Endometrium (tissue), 2 donors: ENCODE data around the gene TSHB.
"Not testable (repeated sequence)": the region's sequence is repeated elsewhere in the genome, so short reads cannot be mapped to it uniquely, and the experiment has no call there.

Source experiments
- FAIRE-seq: peaks from 2 replicates; lab custom pipeline; 2012; peaks lifted over from hg19 to GRCh38; lab: Jason Lieb, UNC
- donor health status: control.
- donor health status: control.

The TSHB gene

GRCh38 chr1:115029526-115029925 lies at the start of gene TSHB:
TSHB (plus strand) TSS chr1:115029826; CDS start chr1:115033363, 3,537 bp downstream.
- no peak for FAIRE-seq

DNA sequence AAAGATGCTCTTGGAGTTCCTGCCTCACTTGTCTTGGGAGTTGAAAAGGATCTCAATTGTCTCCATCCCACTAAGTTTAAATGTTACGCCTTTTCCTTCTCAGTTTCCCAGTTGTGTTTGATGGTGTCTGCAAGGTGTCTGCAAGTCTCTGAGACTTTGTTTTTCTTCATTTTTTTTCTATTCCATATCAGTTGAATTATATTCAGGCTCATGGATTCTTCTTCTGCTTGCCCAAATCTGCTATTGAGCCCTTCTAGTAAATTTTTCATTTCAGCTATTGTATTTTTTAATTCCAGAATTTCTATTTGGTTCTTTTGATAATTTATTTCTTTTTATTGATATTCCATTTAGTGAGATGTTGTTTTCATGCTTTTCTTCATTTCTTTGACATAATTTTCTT lies 47.4 kb upstream of the TSHB start:
- FAIRE-seq, result no peak

- FAIRE-seq, result no peak
Observed at GRCh38 chr1:114986286-114986685, 43.3 kb upstream of the TSHB start.

DNA sequence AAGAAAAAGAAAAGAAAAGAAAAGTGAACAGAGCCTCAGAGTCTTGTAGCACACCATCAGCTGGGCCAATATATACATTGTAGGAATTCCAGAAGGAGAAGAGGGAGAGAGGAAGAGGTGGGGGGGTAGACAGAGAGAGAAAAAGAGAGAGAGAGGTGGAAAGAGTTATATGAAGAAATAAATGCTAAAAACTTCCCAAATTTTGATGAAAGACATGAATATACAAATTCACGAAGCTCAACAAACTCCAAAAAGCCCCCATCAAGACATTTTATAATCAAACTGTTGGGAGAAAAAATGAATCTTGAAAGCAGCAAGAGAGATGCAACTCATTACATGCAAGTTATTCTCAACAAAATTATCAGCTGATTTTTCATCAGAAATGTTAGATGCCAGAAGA lies 41.5 kb upstream of the TSHB start:
- FAIRE-seq, result no peak

GRCh38 chr1:114997510-114998289 lies 31.9 kb upstream of the TSHB start:
- peak; percentile 4 for FAIRE-seq

DNA sequence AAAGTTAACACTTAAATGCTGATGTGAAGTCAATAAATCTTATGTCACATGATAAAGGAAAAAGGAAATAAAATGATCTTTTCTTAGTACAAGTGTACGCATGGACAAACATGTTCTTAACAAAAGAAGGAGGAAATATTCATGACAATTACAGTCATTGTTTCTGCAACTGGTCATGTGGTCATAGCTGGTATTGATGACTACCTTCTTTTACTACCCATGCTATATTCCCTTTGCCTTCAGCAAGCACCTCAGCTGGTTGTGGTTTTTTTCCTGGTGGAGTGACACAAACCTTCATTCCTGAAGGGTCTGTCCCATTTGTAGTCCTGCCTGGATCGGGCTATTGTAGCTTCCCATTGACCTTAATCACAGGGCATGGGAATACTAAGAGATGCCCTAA lies 23.4 kb upstream of the TSHB start:
- no peak for FAIRE-seq

GRCh38 chr1:115012006-115012405 lies 17.6 kb upstream of the TSHB start:
- no peak for FAIRE-seq

- no peak for FAIRE-seq
Observed at GRCh38 chr1:115012434-115012833, 17.2 kb upstream of the TSHB start.

- FAIRE-seq, result no peak
Observed at GRCh38 chr1:115013792-115014191, 15.8 kb upstream of the TSHB start.

DNA sequence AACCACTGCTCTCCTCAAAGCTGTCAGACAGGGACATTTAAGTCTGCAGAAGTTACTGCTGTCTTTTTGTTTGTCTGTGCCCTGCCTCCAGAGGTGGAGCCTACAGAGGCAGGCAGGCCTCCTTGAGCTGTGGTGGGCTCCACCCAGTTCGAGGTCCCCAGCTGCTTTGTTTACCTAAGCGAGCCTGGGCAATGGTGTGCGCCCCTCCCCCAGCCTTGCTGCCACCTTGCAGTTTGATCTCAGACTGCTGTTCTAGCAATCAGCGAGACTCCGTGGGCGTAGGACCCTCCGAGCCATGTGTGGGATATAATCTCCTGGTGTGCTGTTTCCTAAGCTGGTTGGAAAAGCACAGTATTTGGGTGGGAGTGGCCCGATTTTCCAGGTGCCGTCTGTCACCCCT lies 10.1 kb upstream of the TSHB start:
- FAIRE-seq, result not testable (repeated sequence)

DNA sequence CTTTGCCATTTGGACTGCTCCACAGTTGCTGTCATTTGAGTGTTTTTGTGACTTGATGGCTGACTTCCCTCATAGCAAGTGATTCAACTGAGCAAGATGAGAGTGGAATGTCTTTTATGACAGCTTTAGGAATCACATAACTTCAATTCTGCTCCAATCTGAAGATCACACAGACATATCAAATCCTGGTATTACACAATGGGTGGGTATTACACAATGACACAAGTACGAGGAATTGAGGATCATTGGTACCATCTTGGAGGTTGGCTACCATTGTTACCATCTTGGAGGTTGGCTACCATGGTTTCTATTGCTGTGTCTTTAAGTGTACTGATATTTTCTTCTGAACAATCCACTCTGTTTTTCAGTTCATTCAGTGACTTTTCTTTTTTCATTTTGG lies 8.5 kb upstream of the TSHB start:
- FAIRE-seq, result no peak

DNA sequence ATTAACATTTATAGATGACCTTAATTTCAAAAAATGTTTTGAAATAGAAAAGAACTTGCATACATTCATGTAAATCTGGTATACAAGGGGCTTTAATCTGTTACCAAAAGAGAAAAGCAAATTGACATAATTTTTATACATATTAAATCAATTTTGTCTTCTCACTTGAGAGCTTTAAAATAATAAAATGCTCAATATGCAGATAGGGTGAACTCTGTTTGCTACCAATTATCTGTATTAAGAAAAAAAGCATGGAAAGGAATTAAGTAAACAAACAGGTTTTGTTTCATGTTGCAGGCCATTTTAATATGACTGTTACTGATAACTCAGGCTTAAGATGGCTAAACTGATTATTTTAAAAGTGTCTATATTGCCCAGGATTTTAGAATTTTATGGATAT lies 6.0 kb upstream of the TSHB start:
- no peak for FAIRE-seq

- FAIRE-seq, result peak; percentile 80
Observed at GRCh38 chr1:115031595-115031994, 2.0 kb downstream of the TSHB start.

- no peak for FAIRE-seq
Observed at GRCh38 chr1:115035652-115036051, 6.0 kb downstream of the TSHB start.

DNA sequence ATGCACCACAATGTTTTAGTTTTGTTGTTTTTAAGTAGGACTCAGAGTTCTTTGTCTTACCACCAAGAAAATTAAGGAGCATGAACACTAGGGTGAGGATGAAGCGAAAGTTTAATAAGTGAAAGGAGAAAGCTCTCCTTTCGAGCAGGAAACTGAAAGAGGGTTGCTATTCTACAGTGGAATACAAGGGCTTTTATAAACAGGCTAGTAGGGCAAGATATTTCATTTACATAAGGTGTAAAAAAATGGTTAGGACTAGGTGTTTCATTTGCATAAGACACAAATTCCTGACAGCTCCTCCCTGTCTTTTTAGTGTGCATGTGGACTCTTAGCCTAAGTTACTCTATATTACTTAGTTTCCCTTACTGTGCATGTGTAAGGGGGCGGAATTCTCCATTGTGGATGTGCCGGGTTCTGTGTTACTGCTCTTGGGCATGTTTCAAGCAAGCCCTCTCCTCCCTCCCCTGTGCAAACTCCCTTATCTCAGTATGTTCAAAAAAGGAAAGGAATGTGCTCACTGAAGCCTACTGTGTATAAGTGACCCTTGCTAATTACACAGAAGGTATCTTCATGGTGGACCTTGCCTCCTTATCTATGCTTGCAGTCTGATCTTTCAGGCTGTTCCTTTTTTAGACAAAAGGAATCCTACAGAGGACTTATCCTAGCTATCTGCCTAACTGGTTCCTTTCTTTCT lies 7.3 kb downstream of the TSHB start:
- no peak for FAIRE-seq

- no peak for FAIRE-seq
Observed at GRCh38 chr1:115040501-115040900, 10.9 kb downstream of the TSHB start.

DNA sequence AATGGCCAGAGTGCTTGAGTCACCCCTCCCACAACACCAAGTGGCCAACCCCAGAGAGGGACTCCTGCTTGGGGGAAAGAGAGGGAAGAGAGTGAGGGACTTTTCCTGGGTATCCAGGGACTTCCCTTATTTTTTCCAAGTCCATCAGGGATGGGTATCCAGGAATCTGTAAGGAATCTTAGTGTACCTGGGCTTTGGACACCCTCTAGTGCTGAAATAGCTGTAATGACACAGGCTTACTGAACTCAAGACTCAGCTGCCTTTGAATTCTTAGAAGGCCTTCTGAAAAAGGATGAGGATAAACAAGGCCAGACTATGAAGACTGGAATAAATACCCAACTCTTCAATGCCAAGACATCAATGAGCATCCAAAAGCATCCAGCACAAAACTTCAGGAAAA lies 12.0 kb downstream of the TSHB start:
- FAIRE-seq, result no peak

DNA sequence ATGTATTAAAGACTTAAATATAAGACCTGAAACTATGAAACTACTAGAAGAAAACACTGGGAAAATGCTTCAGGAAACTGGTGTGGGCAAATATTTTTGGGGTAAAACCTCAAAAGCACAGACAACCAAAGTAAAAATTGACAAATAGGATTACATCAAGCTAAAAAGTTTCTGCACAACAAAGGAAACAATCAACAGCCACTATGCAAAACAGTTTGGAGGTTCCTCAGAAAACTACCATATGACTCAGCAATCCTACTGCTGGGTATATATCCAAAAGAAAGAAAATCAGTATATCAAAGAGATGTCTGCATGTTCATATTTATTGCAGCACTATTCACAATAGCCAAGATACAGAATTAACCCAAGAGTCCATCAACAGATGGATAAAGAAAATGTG lies 17.1 kb downstream of the TSHB start:
- FAIRE-seq, result no peak

GRCh38 chr1:115051850-115052249 lies 22.2 kb downstream of the TSHB start:
- FAIRE-seq, result no peak

GRCh38 chr1:115052454-115053083 lies 22.9 kb downstream of the TSHB start:
- peak; percentile 41 for FAIRE-seq

- no peak for FAIRE-seq
Observed at GRCh38 chr1:115056395-115056798, 26.8 kb downstream of the TSHB start.

DNA sequence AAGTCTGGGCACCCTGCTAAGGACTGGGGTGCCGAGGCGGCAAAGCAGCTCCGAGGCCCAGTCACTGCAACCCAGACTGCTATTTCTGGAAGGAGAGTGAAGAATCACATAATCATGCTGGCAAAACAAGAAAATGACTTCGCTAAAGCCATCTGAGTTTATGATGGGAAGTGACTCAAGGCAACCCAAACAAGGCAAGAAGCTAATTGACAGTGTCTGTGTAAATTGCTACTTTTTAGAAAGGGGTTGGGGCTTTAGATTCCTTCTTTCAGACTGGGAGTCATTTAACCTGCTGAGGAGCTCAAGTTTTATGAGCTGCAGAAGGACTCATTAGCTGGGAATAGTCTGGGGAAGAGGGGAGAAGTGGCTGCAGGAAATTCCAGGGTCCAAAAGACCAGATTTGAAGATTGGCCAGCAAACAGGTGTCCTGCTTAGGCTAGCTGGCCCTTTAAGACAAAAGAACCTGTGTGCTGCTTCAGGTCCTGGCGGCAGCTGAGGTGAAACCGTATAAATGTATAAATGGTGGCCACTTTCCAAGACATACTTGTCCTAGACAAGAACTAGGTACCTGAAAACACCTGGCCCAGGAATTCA lies 28.1 kb downstream of the TSHB start:
- no peak for FAIRE-seq

GRCh38 chr1:115059316-115059715 lies 29.7 kb downstream of the TSHB start:
- no peak for FAIRE-seq
